GM12878 (cell line): ENCODE measurements around the gene ADAMTSL4.

Experiments
- BHLHE40 ChIP-seq, 2 experiments: fragments of 450-650 bp in 1 of 2; IDR thresholded peaks; 2 replicates each; pipeline ENCODE4 v1.6.1; 2011 to 2017; ENCODE audit warnings: low read depth in 2 of 2, borderline replicate concordance in 1 of 2, improper control_type of control experiment in 1 of 2, low read length in 1 of 2, mild to moderate bottlenecking in 1 of 2
- MEF2A ChIP-seq: IDR thresholded peaks from 2 replicates; pipeline ENCODE4 v1.6.1; 2011; ENCODE audit warnings: low read depth, mild to moderate bottlenecking, low read length, moderate library complexity; ENCODE audit not compliant: insufficient read depth
- RCOR1 ChIP-seq: conservative IDR thresholded peaks from 2 replicates; pipeline ENCODE4 v1.6.1; 2012; ENCODE audit warnings: low read depth, low read length, improper control_type of control experiment
- SREBF1 ChIP-seq: IDR thresholded peaks from 2 replicates; pipeline ENCODE4 v1.6.1; 2012; ENCODE audit warnings: mild to moderate bottlenecking, low read length
- TF ChIP-seq, protein P1 (sequence below), 3 experiments: IDR thresholded peaks in 2 of 3; conservative IDR thresholded peaks in 1 of 3; 2 replicates each; pipeline ENCODE4 v1.5.1; 2011; ENCODE audit warnings: low read depth in 3 of 3, low read length in 3 of 3, mild to moderate bottlenecking in 3 of 3, control low read depth in 2 of 3, moderate library complexity in 2 of 3, inconsistent platforms in 1 of 3, mixed read lengths in 1 of 3; ENCODE audit not compliant: control insufficient read depth in 2 of 3, insufficient read depth in 1 of 3; ENCODE audit errors: extremely low read depth in 1 of 3

DNA sequence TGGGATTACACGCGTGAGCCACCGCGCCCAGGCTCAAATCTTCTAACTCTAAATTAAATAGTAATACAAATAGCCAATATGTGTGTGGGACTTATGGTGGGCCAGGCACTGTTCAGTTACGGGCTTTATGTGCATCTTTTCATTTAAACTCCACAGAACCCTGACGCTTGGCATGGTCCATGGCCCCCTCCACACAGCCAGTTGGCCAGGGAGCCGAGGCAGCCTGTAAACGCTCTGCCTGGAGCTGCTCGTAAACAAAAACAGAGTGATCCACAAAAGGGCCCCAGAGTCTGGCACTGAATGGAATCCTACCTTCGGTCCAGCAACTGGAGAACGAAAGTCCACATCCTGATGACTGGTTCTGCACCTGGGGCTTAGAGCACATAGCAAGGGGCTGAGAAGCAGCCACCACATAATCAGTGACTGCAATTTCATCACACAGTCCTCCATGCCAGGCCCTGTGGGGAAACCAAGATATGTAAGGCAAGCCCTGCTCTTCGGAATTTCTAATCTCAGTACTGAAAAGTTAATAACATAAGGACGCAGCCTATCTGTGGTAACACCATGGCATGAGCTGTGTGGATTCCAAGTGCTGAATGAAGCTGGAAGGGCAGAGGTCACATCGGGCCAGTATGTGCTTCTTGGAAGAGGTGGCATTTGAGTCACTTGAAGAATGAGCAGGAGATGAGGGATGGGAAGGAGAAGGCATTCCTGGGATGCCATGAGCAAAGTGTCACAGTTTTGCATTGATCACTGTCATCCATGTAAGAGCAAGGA, 13.5 kb upstream of the ADAMTSL4 start:
- TF ChIP-seq, protein P1, sequence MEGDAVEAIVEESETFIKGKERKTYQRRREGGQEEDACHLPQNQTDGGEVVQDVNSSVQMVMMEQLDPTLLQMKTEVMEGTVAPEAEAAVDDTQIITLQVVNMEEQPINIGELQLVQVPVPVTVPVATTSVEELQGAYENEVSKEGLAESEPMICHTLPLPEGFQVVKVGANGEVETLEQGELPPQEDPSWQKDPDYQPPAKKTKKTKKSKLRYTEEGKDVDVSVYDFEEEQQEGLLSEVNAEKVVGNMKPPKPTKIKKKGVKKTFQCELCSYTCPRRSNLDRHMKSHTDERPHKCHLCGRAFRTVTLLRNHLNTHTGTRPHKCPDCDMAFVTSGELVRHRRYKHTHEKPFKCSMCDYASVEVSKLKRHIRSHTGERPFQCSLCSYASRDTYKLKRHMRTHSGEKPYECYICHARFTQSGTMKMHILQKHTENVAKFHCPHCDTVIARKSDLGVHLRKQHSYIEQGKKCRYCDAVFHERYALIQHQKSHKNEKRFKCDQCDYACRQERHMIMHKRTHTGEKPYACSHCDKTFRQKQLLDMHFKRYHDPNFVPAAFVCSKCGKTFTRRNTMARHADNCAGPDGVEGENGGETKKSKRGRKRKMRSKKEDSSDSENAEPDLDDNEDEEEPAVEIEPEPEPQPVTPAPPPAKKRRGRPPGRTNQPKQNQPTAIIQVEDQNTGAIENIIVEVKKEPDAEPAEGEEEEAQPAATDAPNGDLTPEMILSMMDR (IDR thresholded peaks at IDR 0.05 in 2 of 3, conservative IDR thresholded peaks at IDR 0.05 in 1 of 3; ENCODE audit: control insufficient read depth in 2 of 3, extremely low read depth in 1 of 3, insufficient read depth in 1 of 3, low read depth in 3 of 3, low read length in 3 of 3): no peak
- no peak for TF ChIP-seq SREBF1
- no peak for TF ChIP-seq MEF2A
- no peak for TF ChIP-seq BHLHE40 (IDR thresholded peaks at IDR 0.05; ENCODE audit: borderline replicate concordance in 1 of 2, low read depth in 2 of 2, low read length in 1 of 2)
- TF ChIP-seq RCOR1: no peak
